Right lobe of liver (tissue), 4 donors: ENCODE measurements around the gene SCUBE1.

ENCODE experiments used
- POLR2A ChIP-seq: fragments of 450-650 bp; IDR thresholded peaks from one replicate; pipeline ENCODE4 v1.6.1; 2017; ENCODE audit warnings: antibody characterized with exemption, mild to moderate bottlenecking
- TF ChIP-seq, protein P1 (sequence below), 4 donors: fragments of 200-600 bp in 3 of 4; fragments of 450-650 bp in 1 of 4; IDR thresholded peaks; one replicate each; pipeline versions ENCODE4 v1.5.1 to v1.8.0; 2016 to 2022; ENCODE audit warnings: antibody characterized with exemption in 4 of 4, mild to moderate bottlenecking in 2 of 4
- donor health status: DM: no; HTN: no; CAD: no.
- donor health status: DM: no; HTN: no; CAD: no.
- donor health status: DM: no; HTN: yes; CAD: no.

DNA sequence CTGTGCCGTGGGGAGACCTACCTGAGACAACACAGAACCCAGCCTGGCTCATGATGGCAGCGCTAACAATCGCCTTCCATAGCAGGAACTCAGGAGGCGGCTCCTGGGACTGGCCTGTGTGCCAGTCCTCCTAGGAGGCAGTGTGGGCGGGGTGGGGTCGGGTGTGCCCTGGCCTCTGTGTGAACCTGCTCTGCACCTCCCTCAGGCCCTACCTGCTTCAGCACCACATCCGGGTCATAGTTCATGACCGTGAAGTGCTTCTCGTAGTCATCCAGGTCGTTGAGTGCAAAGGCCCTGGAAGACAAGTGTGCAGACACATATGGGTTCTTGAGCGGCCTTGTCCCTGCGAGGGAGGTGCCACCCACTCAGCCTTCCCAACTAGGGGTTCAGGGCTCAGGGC lies 171.6 kb downstream of the SCUBE1 start:
- TF ChIP-seq, protein P1, sequence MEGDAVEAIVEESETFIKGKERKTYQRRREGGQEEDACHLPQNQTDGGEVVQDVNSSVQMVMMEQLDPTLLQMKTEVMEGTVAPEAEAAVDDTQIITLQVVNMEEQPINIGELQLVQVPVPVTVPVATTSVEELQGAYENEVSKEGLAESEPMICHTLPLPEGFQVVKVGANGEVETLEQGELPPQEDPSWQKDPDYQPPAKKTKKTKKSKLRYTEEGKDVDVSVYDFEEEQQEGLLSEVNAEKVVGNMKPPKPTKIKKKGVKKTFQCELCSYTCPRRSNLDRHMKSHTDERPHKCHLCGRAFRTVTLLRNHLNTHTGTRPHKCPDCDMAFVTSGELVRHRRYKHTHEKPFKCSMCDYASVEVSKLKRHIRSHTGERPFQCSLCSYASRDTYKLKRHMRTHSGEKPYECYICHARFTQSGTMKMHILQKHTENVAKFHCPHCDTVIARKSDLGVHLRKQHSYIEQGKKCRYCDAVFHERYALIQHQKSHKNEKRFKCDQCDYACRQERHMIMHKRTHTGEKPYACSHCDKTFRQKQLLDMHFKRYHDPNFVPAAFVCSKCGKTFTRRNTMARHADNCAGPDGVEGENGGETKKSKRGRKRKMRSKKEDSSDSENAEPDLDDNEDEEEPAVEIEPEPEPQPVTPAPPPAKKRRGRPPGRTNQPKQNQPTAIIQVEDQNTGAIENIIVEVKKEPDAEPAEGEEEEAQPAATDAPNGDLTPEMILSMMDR (IDR thresholded peaks at IDR 0.05), result no peak
- no peak for TF ChIP-seq POLR2A
